Stimulated activated naive CD4-positive, alpha-beta T cell treated with Interleukin-2 at 50 U/mL for 16 hours (primary cell): Measurements from ENCODE around the gene SEC24C.

Experiments used
- DNase-seq: peaks from one replicate; lab custom pipeline; 2025; lab: John Stamatoyannopoulos, UW

SEC24C gene

GRCh38 chr10:73813333-73813732 is 69.2 kb downstream of the SEC24C start:
- DNase-seq, result no peak

- DNase-seq, result no peak
Measured at GRCh38 chr10:73814276-73814895, 70.2 kb downstream of the SEC24C start.

GRCh38 chr10:73814896-73815718 is 70.9 kb downstream of the SEC24C start:
- DNase-seq, result no peak

- DNase-seq, result no peak
Measured at GRCh38 chr10:73815719-73816030, 71.5 kb downstream of the SEC24C start.

- no peak for DNase-seq
Measured at GRCh38 chr10:73816917-73817729, 73.0 kb downstream of the SEC24C start.

GRCh38 chr10:73817826-73818225 is 73.7 kb downstream of the SEC24C start:
- DNase-seq, result no peak

- no peak for DNase-seq
Measured at GRCh38 chr10:73818402-73818801, 74.2 kb downstream of the SEC24C start.

GRCh38 chr10:73819081-73819480 is 74.9 kb downstream of the SEC24C start:
- no peak for DNase-seq

GRCh38 chr10:73819513-73820093 is 75.4 kb downstream of the SEC24C start:
- no peak for DNase-seq
